ENCODE measurements around the gene PRKCE.

Gene PRKCE

DNA sequence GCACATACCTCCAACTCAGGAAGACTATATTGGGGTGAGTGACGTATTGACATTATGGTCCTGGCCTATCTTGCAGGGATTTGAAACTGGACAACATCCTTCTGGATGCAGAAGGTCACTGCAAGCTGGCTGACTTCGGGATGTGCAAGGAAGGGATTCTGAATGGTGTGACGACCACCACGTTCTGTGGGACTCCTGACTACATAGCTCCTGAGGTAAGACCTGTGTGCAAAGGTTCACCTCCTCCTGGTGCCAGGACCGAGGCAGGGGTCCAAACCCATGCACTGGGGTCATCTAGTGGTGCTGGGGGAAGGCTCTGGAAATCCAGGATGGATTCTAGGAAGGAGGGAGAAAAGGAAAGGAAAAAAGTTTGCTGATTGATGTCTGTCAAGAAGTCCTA lies 493.5 kb downstream of the PRKCE start:
- TF ChIP-seq, protein P1, sequence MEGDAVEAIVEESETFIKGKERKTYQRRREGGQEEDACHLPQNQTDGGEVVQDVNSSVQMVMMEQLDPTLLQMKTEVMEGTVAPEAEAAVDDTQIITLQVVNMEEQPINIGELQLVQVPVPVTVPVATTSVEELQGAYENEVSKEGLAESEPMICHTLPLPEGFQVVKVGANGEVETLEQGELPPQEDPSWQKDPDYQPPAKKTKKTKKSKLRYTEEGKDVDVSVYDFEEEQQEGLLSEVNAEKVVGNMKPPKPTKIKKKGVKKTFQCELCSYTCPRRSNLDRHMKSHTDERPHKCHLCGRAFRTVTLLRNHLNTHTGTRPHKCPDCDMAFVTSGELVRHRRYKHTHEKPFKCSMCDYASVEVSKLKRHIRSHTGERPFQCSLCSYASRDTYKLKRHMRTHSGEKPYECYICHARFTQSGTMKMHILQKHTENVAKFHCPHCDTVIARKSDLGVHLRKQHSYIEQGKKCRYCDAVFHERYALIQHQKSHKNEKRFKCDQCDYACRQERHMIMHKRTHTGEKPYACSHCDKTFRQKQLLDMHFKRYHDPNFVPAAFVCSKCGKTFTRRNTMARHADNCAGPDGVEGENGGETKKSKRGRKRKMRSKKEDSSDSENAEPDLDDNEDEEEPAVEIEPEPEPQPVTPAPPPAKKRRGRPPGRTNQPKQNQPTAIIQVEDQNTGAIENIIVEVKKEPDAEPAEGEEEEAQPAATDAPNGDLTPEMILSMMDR (IDR thresholded peaks at IDR 0.05), result no peak
- Histone ChIP-seq H3K4me3 (no peak overlapping the region), H3K36me3 (peaks cover 0 to 7% (median 0%) of the 10 kb centered on the region in 3 donors), H3K27me3 (no peaks in the 10 kb centered on the region), H3K4me1 (no peaks in the 10 kb centered on the region), H3K27ac (no peak overlapping the region), H3K9me3 (no peaks in the 10 kb centered on the region)
- no peak for DNase-seq
- intact Hi-C loops (cut with DNase I; ENCODE audit: low total_unique reads), result no loop called here

DNA sequence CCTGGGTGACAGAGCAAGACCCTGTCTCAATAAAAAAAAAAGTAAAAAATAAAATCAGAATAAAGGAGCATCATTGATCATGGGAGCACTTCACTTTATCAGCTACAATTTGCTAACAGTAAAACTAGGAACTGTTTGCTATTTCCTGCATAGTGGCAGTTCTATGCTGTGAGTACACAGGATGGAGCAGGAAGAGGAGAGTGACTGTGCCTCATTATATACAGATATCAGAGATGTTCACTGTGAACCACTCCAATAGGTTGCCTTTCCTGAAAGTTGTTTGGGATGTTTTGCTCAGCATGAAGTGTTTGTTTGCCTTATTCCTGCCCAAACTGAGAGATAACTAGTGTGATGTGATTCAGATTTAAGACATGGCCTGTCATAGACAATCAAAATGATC lies 494.4 kb downstream of the PRKCE start:
- intact Hi-C loops (cut with DNase I; ENCODE audit: low total_unique reads), result no loop called here
- TF ChIP-seq, protein P1 (IDR thresholded peaks at IDR 0.05), result no peak
- H3K9me3 ChIP-seq, result no peaks in the 10 kb centered on the region
- DNase-seq, result no peak
- H3K4me3 ChIP-seq, result no peak overlapping the region
- H3K27ac ChIP-seq, result no peak overlapping the region
- H3K4me1 ChIP-seq, result peaks cover 0 to 5% (median 1%) of the 10 kb centered on the region in 4 donors
- no peaks in the 10 kb centered on the region for H3K27me3 ChIP-seq
- H3K36me3 ChIP-seq, result peaks cover 0 to 7% (median 0%) of the 10 kb centered on the region in 3 donors

DNA sequence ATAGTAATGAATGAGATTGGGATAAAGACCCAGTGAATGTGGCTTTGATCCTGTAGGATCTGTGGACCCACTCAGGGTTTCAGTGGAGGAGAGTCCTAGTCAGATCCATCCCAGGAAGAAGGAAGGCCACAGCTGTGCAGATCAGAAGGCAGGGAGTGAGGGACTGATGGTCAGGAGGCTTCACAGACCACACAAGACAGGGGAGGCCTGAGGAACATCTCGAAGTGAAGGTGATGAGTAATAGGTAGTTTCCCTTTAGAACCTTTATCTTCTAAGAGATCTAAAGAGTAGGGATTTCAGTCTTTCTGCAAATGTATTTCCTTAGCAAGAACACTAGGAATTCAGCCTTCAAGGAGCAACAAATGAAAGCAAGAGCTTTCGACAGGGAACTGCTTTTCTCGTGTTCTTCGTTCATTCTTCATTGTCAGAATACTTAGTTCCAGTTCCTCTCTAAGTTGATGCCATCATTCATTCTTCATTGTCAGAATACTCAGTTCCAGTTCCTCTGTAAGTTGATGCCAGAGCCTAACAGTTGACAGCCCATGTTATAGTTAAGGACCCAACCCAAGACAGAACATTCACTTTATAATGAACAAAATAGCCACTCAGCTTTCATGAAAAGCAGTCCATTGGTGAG lies 495.5 kb downstream of the PRKCE start:
- peaks cover 0 to 18% (median 0%) of the 10 kb centered on the region in 3 donors for H3K36me3 ChIP-seq
- H3K9me3 ChIP-seq, result no peaks in the 10 kb centered on the region
- H3K4me1 ChIP-seq, result peaks cover 0 to 11% (median 3%) of the 10 kb centered on the region in 4 donors
- H3K4me3 ChIP-seq, result no peak overlapping the region
- TF ChIP-seq, protein P1 (IDR thresholded peaks at IDR 0.05), result no peak
- intact Hi-C loops (cut with DNase I; ENCODE audit: low total_unique reads), result no loop called here
- H3K27me3 ChIP-seq, result no peaks in the 10 kb centered on the region
- DNase-seq, result no peak
- H3K27ac ChIP-seq, result no peak overlapping the region

DNA sequence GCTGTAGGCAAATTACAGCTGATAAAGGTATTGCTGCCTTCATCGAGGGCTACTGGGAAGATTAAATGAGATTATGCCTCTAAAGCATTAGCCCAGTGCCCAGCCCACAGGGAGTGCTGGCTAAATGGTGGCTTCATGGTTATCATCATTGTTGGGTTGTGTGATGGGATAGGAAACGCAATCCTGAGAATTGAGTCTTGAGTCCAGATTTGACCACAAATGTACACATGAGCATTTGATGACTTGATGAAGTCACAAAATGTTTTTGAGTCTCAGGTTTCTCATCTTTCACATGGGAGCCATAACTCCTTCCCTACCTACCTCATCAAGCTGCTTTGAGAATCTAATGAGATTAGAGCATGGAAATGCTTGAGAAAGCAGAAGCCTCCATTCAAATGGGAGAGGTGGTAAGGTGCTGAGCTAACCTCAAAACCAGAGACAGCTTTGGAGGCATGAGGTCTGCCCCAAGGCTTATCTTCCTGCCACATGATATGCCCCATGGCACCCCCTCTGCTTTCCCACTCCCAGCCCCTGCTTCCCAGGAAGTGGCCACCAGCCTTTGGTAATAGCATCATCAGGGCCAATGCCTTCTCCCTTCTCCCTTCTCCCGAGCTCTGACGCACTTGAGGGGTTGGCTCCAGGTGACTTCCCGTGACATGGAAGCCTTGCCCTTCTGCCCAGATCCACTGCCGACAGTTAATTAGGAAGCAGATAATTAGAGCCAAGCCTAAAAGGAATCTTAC lies 496.3 kb downstream of the PRKCE start:
- TF ChIP-seq, protein P1 (IDR thresholded peaks at IDR 0.05), result no peak
- H3K27ac ChIP-seq, result no peak overlapping the region
- peaks cover 0 to 25% (median 0%) of the 10 kb centered on the region in 3 donors for H3K36me3 ChIP-seq
- no peaks in the 10 kb centered on the region for H3K27me3 ChIP-seq
- intact Hi-C loops (cut with DNase I; ENCODE audit: low total_unique reads), result no loop called here
- H3K4me3 ChIP-seq, result no peak overlapping the region
- DNase-seq, result peak in 1 of 2 donors; percentile 25
- H3K4me1 ChIP-seq, result peaks cover 0 to 11% (median 3%) of the 10 kb centered on the region in 4 donors
- H3K9me3 ChIP-seq, result no peaks in the 10 kb centered on the region

DNA sequence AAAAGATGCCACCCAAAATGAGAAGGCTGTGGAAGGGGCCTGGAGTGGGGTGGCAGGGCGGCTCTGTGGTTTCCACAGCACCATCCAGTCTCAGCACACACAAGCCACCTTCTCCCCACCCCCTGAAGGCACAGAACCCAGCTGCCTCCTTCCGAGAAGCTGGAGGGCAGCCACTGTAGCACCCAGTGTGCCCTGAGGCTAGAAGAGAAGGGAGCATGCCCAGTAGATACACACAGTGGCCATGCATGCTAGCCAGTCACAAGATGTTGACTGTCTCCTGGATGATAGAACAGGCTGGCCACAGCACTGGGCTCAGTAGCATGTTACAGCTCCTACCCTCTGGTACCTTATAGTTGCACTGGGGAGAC lies 496.9 kb downstream of the PRKCE start:
- peak in 1 of 2 donors; percentile 31 for DNase-seq
- H3K9me3 ChIP-seq, result no peaks in the 10 kb centered on the region
- peaks cover 0 to 25% (median 0%) of the 10 kb centered on the region in 3 donors for H3K36me3 ChIP-seq
- no peak overlapping the region for H3K4me3 ChIP-seq
- no peak overlapping the region for H3K27ac ChIP-seq
- H3K27me3 ChIP-seq, result no peaks in the 10 kb centered on the region
- peaks cover 0 to 11% (median 3%) of the 10 kb centered on the region in 4 donors for H3K4me1 ChIP-seq
- TF ChIP-seq, protein P1 (IDR thresholded peaks at IDR 0.05), result no peak
- intact Hi-C loops (cut with DNase I; ENCODE audit: low total_unique reads), result no loop called here
